Calu3 (cell line): ENCODE measurements around the gene PCIF1. TPM values are rescaled to one million over a fixed set of nuclear protein-coding genes. Genes with fewer than 3 reads are reported as not detected.
A peak's percentile ranks its signal among the peaks of the same experiment; 100 is the strongest.

Source experiments
- BruUV-seq: library from RNA; stranded (reverse); fragments of 400-500 nt; replicated peaks from 2 replicates; lab custom pipeline; 2021; lab: Mats Ljungman, UMichigan
- CTCF ChIA-PET: fragments of 300-600 bp; sonication (Branson Sonifier 250); formaldehyde crosslinking; loops from one replicate; lab custom pipeline; 2022; ENCODE audit warnings: antibody characterized with exemption; lab: Charles Lee
- DNase-seq: peaks from one replicate; pipeline ENCODE4 v3.0.0; 2022
- H3K27ac Mint-ChIP-seq: one replicate; pipeline ENCODE4 v1.8.0; 2022; ENCODE audit warnings: mixed read lengths; ENCODE audit not compliant: unreplicated experiment
- H3K27me3 Mint-ChIP-seq: one replicate; pipeline ENCODE4 v1.8.0; 2022; ENCODE audit warnings: mixed read lengths; ENCODE audit not compliant: unreplicated experiment
- H3K36me3 Mint-ChIP-seq: one replicate; pipeline ENCODE4 v1.8.0; 2022; ENCODE audit warnings: mild to moderate bottlenecking, moderate library complexity, mixed read lengths; ENCODE audit not compliant: insufficient read depth, unreplicated experiment
- H3K4me1 Mint-ChIP-seq: one replicate; pipeline ENCODE4 v1.8.0; 2022; ENCODE audit warnings: mild to moderate bottlenecking, low read depth, mixed read lengths; ENCODE audit not compliant: unreplicated experiment
- H3K4me3 Mint-ChIP-seq: one replicate; pipeline ENCODE4 v1.8.0; 2022; ENCODE audit warnings: mild to moderate bottlenecking, low read depth, moderate library complexity, mixed read lengths; ENCODE audit not compliant: unreplicated experiment
- H3K9me3 Mint-ChIP-seq: one replicate; pipeline ENCODE4 v1.8.0; 2022; ENCODE audit warnings: low read depth, mixed read lengths; ENCODE audit not compliant: unreplicated experiment
- CTCF ChIP-seq: fragments of 200-600 bp; IDR thresholded peaks from one replicate; pipeline ENCODE4 v1.8.0; 2022; ENCODE audit warnings: antibody characterized with exemption; ENCODE audit not compliant: unreplicated experiment
- intact Hi-C: fragments of 100-400 bp; cut with micrococcal nuclease; formaldehyde crosslinking; loops from one replicate; pipeline ENCODE4 v1.10.0; 2022; ENCODE audit not compliant: unreplicated experiment
- total RNA-seq: library from RNA; stranded (reverse); gene quantifications from 2 replicates; pipeline ENCODE4 v1.2.3, GENCODE V29; 2022

Gene PCIF1
- total RNA-seq, 1 experiment from 2014 or later = 39.8 TPM

DNA sequence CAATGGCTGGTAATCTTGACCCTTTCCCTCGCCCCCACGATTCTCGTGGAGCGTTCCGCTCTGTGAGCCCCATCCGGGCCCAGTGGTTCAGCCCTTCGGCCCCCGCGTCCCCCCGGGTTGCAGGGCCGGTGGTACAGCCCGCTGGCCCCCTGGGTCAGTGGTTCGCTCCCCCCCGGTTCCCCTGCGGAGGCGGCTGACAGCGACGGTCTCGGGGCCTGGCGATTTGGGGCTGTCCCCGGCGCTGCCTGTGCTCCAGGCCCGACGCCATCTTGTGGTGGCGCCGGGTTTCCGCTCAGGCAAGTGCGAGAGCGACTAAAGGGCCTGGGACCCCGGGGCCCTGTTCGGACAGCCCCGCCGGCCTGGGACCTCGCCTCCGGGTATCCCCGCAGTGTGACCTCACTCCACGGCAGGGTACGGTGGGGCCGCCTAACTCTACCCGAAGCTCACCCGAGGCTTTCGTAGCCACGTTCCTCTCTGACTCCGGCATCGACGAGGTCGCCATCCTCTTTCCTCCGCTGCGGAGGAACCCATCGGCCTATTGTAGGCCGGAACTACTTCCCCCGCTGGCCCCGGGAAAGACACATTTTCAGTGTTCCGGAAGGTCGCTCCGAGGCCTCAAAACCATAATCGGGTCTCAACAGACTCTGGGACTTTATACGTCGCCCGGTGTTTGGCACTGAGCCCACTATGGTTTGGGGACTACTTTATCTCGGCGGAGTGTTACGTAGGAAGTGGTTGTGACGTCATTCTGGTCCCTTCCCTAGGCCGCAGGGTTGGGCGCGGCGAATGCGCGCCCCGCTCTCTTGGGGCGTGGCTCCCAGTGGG, 37.4 kb downstream of the PCIF1 start, which contains the start of gene ZNF335:
TSS of gene ZNF335 (minus strand) at position 529 of the 825 bp plus-strand sequence. CDS start 793 bp downstream, outside the sequence.
- peak within 1 kb of the TSS; percentile 81 for H3K4me3 Mint-ChIP-seq
- TSS peak; percentile 93 for BruUV-seq

DNA sequence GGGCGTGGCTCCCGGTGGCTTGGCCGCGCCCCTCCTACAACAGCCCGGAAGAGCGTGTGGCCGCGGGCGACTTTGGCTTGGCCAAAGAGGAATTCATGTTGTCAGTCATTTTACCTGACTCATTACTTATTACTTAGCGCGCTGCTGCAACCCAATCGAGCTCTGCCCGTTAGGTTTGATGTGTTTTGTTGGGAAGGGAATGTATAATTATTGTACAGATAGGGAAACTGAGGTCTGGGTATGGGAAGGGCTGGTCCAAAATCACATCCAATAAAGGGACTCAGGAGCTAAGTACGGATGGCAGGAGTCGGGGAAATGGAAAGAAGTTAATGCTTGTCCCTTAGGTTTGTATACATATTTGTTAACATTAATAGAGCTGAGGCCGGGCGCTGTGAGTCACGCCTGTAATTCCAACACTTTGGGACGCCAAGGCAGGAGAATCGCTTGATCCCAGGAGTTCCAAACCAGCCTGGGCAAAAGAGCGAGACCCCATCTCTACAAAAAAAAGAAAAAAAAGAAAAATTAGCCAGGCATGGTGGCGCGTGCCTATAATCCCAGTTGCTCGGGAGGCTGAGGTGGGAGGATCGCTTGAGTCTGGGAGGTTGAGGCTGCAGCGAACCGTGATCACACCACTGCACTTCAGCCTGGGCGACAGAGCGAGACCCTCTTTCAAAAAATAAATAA, 38.2 kb downstream of the PCIF1 start:
- H3K4me3 Mint-ChIP-seq = peak overlapping the region; percentile 81
- intact Hi-C loops = loop anchor here (5.0 kb wide), 1 partner anchor 115 kb away; the partner anchor contains the start of gene NCOA5
- peaks cover 34% of the 10 kb centered on the region for H3K36me3 Mint-ChIP-seq
- peaks cover 15% of the 10 kb centered on the region for H3K27me3 Mint-ChIP-seq
- peaks cover 24% of the 10 kb centered on the region for H3K4me1 Mint-ChIP-seq
- no peak for DNase-seq
- H3K27ac Mint-ChIP-seq = peak overlapping the region; percentile 80
- BruUV-seq = no TSS peak
- TF ChIP-seq CTCF = no peak
- no peaks in the 10 kb centered on the region for H3K9me3 Mint-ChIP-seq
- CTCF ChIA-PET = interaction anchor here (0.9 kb wide), 1 partner anchor 14 kb away, joined by 8 read pairs; no protein-coding TSS in a partner anchor

More for the DNA sequence above, 37.4 kb downstream of the PCIF1 start, which contains the start of gene ZNF335:
- H3K36me3 Mint-ChIP-seq = peaks cover 39% of the 10 kb centered on the region
- H3K27ac Mint-ChIP-seq = peak within 1 kb of the TSS; percentile 80
- intact Hi-C loops = loop anchor here (5.0 kb wide), 1 partner anchor 115 kb away; the partner anchor contains the start of gene NCOA5
- CTCF ChIA-PET = interaction anchor here (0.9 to 2.1 kb wide), 3 partner anchors 12 to 38 kb away, joined by 3 to 8 read pairs (median 7); partner anchors contain the start of gene PCIF1
- H3K9me3 Mint-ChIP-seq = no peaks in the 10 kb centered on the region
- H3K27me3 Mint-ChIP-seq = peaks cover 15% of the 10 kb centered on the region
- H3K4me1 Mint-ChIP-seq = peaks cover 24% of the 10 kb centered on the region
- peak; percentile 35 for TF ChIP-seq CTCF
- peak; percentile 99 for DNase-seq

DNA sequence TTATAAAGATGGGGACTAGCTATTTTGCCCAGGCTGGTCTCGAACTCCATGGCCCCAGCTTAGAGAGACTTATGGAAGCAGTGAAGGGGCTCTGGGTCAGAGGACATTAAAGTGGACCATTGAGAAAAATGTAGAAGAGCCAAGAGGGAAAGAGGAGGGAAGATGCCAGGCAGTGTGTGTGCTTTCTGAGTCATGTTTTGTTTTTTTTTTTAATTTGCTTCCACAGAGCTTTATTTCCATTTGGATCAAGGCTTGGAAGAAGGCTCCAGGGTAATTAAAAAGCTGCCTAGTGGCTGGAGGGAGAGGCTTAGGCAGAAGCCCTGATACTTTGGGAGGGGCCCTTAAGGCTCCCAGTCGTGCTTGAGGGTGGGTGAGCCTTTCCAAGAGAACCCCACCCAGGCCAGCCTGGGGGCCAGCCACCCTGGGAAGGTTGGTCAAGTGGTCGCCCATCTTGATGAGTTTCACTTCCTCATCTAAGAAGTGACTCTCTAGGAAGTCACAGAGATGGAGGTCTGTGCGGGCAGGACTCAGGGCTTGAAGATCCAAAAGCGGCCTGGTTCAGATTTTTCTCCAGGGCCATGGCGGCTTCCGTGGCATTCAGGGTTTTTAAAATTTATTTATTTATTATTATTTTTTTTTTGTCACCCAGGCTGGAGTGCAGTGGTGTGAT, 40.5 kb downstream of the PCIF1 start:
- BruUV-seq = no TSS peak
- no peak for TF ChIP-seq CTCF
- H3K4me1 Mint-ChIP-seq = peaks cover 15% of the 10 kb centered on the region
- peaks cover 35% of the 10 kb centered on the region for H3K27me3 Mint-ChIP-seq
- intact Hi-C loops = loop anchor here (5.0 kb wide), 1 partner anchor 112 kb away; the partner anchor contains the start of gene NCOA5
- no peak for DNase-seq
- CTCF ChIA-PET = interaction anchor here (1.8 kb wide), 1 partner anchor 12 kb away, joined by 7 read pairs; no protein-coding TSS in a partner anchor
- no peak overlapping the region for H3K4me3 Mint-ChIP-seq
- H3K9me3 Mint-ChIP-seq = no peaks in the 10 kb centered on the region
- H3K27ac Mint-ChIP-seq = no peak overlapping the region
- peaks cover 26% of the 10 kb centered on the region for H3K36me3 Mint-ChIP-seq

GRCh38 chr20:45975686-45976085, 41.2 kb downstream of the PCIF1 start:
- BruUV-seq = no TSS peak

More at GRCh38 chr20:45975686-45976085, 41.2 kb downstream of the PCIF1 start:
- peaks cover 21% of the 10 kb centered on the region for H3K36me3 Mint-ChIP-seq
- DNase-seq = no peak
- peaks cover 35% of the 10 kb centered on the region for H3K27me3 Mint-ChIP-seq
- intact Hi-C loops = no loop called here
- H3K9me3 Mint-ChIP-seq = no peaks in the 10 kb centered on the region
- no peak overlapping the region for H3K4me3 Mint-ChIP-seq
- no peak for TF ChIP-seq CTCF
- H3K27ac Mint-ChIP-seq = no peak overlapping the region
- CTCF ChIA-PET = interaction anchor here (1.0 kb wide), 1 partner anchor 12 kb away, joined by 7 read pairs; no protein-coding TSS in a partner anchor
- H3K4me1 Mint-ChIP-seq = peaks cover 9% of the 10 kb centered on the region
